ENCODE results near the gene TFEB.
A peak's percentile ranks its signal among the peaks of the same experiment; 100 is the strongest.
"Not testable (repeated sequence)": the region's sequence is repeated elsewhere in the genome, so short reads cannot be mapped to it uniquely, and the experiment has no call there.

The TFEB gene

DNA sequence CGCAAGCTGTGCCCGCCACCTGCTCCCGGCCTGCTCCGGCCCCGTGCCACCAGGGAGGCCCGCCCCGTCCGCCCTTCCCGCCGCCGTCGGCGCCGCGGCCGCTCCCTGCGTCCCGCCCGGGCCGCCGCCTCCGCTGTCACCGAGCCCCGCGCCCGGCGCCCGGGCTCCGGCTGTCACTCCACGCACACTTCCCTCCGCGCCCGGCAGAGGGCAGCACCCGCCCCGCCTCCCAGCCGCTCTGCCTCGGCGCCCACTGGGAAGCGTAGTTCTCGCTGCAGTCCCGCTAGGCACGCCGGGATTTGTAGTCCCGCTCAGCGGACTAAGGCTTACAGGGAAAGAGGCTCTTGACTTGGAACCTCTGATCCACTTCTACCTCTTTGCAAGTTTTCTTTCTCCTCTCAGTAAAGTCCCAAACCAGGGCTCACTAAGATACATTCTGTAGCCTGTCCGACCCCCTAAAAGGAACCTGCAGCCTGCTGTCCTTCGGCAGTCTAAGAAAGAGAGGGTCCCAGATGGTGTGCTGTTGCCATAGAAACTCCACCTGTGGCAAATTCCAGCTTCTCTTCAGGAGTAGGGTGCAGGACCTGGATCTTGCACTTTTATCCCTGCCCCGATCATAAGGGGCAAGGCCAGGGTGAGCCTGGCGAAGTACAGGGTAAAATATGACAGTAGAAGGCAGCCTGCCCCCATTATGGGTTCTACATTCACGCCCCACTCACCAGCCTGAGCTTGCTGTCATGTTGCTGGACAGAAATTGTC lies at the start of gene TFEB:
Gene TFEB, minus strand, starts transcription at position 182 of the 759 bp plus-strand sequence. CDS start 44,395 bp downstream, outside the sequence.
- peak; percentile 85 to 93 for DNase-seq

DNA sequence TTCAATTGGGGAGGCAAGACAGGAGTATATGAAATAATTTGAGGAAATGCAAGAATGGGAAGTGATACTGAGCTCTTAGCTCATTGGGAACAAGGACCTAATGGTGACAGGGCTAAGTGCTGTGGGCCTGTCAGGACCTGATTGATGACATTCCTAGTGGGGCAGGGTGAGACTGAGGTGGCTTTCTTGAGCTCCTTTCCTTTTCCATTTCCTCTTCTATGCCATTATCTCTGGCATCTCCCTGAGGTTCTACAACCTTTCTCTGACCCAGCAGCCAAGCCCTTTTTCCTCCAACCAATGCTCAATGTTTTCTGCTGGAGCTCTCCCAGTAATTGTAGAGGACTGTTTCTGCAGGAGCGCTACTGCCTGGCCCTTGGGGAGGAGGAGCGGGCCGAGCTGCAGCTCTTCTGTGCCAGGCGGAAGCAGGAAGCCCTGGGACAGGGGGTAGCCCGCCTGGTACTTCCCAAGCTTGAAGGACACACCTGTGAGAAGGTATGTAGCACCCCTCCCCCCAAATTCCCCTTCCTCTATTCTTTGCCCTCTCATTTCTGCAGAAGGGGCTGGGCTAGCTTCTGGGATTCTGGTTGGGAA lies 49.3 kb upstream of the TFEB start:
- no peak for DNase-seq

DNA sequence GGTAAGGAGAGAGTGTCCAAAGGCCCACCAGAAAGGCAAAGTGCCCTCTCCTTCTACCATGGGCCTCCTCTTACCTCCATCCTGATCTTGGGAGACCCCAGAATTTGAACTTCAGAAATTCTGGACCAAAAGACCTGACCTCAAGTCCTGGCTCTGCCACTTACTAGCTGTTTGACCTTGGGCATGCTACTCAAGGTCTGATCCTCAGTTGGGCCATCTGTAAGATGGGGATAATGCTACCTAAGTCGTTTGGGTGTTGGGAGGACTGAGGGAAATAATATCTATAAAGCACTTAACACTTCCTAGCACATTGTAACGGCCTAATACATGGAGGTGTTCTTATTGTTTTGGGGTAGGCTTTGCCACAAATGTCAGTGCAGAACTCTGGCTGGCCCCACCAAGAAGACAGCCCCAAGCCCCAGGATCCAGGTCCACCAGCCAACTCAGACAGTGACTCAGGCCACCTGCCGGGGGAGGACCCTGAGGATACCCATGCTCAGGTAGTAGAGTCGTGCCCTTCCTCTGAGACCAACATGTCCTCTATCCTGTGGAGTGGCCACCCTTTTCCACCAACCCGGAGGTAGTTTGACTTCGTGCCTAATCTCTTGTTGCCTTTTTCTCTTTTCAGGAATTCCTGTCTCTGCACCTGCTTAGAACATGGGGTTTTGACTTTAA lies 47.8 kb upstream of the TFEB start:
- no peak for DNase-seq

DNA sequence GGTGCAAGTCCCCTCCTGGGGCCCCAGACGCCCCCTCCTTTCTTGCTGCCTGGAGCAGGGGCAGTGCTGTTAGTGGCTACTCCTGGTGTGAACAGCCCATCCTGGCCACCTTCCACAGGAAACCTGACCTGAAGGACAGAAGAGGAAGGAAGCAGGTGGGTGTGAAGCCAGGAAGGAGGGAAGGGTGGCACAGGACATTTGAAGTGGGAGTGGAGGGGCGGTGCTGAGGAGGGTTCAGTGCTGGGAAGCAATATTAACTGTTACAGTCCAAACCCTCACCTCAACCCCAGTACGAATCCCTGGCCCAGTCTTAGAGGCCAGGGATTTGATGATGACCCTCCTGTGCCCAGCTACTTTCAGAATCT lies 45.9 kb upstream of the TFEB start:
- DNase-seq = no peak

DNA sequence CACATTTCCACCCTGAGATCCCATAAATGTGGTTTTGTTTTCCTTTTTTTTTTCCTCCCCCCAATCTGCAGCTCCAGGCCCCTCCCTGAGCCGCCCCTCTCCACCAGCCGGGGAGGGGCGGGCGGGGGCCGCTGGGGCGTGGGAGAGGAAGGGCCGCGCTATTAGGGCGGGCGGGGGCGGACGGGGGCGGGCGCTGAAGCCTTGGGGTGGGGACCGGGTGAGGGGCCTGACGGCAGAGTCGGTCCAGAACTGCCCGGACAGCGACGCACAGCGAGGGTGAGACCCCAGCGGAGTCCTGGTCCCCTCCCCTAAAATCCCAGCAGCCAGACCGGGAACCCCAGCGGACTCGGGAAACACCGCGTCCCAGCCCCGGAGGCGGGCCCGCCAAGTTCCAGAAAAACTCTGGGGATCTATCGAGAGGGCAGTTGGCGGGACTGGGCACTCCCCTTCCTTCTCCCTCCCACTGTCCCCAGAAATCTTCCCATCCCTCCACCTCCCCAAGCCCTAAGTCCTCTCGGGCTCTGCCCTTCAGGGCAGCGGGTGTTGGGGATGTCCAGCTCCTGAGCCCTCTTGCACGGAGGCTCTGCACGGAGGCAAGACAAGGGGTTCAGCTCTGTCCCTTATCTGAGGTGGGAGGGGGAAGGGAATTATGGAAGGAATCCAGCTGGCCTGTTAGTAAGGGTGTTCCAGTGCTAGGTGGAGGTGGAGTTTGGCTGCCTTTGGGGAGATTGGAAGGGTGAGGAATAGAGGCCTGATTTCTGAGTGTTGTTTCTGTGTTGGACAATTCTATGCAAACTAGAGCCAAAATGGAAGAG lies 45.4 kb upstream of the TFEB start, which contains the start of gene PRICKLE4:
Gene PRICKLE4, plus strand, starts transcription at position 232 of the 815 bp plus-strand sequence. CDS start 2,692 bp downstream, outside the sequence.
- peak; percentile 8 to 12 for DNase-seq

DNA sequence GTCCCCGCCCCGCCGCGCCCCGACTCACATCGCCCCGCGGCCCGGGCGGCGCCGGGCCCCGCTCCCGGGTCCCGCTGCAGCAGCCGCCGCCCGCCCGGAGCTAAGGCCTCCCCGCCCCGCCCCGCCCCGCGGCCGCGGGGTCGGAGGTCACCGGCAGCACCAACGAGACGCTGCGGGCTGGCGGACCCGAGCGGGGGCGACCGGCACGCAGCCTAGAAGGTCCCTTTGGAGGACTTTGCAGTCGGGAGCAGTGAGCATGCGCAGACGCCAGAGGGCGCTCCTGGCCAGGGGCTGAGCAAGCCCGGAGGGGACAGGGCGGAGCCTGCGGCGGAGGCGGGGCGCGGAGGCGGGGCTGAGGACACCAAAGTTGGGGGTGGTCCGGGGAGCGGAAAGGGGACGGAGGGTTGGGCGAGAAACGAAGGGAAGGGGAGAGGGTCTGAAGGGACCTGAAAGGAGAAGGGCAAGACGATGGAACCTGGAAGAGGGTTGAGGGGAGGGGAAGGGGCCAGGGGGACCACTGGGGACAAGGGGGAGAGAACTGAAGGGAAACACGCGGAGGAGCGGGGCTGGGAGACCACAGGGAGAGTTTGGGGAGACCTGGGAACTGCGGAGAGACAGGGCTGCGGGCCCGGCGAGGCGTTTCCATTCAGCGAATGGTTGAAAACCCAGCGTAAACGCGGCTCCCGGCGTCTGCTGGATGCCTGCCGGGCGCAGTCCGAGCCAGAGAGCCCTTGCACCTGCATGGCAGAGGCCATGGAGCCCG lies 44.6 kb upstream of the TFEB start, which contains the start of gene FRS3:
Gene FRS3, minus strand, starts transcription at position 113 of the 763 bp plus-strand sequence. CDS start 2,913 bp downstream, outside the sequence.
- DNase-seq = peak; percentile 94 to 97

DNA sequence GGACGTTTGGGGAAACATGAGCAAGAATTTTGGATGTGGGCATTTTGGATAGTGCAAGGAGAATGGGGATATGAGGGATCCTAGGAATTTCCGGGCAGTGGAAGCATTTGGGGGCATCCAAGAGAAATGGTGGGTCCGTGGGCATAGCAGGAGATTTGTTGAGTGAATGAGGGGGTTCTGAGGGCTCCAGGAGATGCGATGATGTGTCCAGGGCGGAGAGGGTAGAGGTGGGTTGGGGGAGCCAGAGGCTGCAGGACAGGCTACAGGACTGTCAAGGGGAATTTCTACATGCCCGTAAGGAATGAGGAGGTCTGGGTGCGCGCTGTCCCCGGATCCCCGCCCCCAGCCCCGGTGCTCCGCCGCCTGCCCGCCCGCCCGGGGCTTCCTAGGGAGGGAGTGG lies 43.9 kb upstream of the TFEB start:
- DNase-seq = no peak

DNA sequence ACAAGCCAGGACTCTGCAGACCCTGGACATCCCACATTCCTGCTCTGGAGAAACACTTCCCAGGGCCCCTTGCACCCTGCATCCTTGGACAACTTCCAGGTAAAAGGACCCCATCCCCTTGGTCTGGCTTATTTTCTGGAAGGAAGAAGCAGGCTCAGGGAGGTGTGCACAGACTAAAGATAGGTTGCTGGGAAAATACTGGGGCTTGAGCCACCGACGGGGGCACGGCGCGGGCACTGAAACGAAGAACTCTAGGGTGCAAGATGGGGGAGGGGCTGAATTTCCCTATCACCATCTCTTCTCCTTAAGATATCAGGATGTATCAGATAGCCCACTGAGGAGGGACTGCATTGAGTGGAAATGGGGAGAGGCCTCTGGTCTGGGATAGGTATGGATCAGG lies 43.5 kb upstream of the TFEB start:
- no peak for DNase-seq

DNA sequence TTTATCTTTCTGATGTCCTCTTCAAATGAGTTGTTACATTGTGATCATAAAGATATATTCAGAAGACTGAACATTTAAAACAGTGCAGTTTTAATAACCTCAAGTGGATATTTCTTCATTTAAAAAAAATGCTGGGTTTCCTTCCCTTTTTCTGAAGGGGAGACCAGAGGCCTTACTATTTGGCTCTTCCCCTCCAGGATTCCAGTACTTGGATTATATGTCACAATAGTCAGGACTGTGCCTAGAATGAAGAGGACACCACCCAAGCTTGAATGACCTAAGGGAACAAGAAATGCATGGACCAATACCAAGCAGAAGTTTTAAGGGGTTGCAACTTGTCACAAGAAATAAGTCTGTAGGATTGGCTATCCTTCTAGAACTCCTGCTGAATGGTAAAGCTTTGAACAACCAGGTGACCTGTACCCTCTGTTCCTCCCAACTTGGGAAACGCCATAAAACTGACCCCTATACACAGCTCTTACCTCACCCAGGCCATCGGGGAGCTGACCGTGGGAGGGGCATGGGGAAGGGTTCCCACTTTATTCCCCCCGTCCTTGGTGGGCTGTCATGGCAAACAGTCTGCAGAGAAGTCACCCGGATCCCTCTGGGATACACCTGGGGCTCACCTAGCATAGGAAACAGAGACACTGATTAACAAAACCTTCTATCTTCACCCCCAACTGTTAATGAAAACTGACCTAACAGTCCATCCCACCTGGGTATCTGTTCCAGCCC lies 42.3 kb upstream of the TFEB start:
- DNase-seq = peak; percentile 92

DNA sequence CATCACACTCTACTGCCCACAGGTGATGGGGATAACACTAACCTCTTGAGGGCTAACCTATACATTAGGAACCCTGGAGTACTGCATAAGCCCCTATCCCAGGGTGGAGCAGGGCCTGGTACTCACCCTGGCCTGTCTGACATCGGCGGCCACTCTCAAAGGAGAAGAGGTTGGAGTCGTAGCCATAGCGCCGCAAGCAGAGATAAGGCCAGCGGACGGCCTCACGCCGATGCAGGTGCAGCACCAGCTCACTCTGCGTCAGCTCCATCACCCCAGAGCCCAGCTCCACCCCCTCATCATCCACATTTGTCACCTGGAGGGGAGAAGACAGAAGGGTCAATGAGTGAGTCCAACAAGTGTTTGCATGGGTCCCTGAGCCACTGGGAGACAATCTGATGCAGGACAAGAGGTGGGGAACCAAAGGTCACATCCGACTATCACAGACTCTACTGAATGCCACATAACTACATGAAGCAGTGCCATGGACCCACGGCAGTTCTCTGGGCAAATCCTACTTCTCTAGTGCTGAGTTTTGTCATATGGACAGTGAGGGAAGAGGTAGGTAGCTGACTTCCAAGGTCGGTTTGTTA lies 40.0 kb upstream of the TFEB start:
- no peak for DNase-seq

DNA sequence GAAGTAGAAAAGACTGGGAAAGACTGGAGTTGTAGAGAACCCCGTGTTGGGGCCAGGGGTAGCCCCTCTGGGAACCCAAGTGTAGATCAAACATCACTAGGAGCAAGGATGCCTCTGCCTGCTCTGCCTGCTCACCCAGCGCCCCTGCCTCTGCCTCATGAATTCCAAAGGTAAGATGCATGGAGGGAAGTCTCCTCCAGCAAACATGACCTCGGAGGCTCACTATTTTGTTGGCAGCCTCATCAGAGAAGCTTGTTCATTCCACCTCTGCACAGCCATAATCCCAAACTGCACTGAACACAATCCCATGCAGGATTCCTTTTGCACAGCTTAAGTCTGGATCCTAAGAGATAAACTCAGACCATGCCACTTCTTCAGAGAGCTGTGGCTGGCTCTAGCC lies 39.4 kb upstream of the TFEB start:
- DNase-seq = no peak

DNA sequence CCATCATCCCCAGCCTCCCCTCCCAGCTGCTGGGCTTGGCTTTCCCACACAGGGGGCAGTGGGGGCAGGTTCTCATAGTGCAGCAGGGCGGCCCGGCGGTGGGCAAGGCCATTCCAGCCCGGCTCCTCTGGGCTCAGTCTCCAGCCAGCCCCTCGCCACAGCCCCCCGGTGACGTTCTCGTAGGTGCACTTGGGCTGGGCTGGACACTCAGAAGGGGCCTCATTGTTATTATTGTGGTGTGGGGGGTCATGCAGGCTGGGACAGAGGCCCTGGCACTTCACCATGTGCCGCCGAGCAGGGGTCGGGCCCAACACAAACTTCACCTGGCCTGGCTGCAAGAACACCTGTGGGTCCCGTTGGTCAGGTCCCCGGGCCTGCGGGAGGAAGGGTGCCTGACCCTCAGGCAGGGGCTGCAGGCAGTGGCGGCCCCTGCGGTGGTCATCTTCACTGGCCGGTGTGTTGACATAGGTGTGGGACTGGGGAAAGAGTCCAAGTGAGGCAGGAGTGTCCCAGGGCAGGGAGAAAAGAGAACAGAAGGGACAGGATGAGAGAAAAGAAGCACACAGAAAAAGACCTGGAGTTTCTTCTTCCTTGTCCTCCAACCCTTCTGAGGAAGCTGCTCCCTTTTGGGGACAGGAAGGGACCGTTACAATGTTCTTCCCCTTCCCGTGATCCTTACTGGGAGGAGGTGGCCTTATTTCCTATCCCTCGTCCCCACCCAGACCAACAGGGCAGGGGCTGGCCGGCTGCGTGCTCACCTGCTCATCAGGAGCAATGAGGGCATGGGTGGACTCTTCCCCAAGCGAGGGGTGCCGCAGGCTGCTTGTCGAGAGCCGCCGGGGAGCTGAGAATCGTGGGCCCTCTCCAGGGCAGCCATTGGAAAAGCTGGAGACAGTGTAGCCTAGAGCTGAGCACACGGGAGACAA lies 35.9 kb upstream of the TFEB start:
- no peak for DNase-seq

DNA sequence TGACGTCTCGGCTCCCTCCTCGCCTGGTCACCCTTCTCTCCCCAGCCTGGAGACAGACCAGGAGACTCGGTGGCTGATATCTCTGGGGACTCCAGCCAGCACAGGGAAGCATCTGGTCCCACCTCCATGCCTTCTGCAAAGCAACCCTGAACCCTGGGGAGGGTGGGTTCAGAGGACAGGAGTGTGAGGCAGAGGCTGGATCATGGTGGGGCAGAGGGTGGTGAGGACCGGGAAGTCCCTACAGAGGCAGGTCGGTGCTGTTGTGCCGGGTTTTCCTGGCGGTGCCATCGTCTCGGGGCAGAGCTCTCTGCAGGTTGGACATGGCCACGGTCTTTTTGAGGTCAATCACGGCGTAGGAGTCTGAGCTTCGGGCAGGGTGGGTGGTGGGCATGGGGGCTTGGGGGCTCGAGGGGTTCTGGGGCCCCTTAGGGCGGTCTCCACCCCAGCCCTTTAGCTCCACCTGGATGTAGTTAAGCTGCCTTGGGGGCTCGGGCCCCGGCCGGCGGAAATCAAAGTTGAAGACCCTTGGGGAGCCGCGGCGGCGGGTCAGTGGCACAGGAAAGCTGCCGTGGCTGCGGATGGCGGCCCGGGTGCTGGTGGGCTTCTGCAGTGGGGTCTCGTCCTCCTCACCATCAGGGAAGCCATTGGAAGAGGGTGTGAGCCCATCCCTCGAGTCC lies 35.1 kb upstream of the TFEB start:
- no peak for DNase-seq

DNA sequence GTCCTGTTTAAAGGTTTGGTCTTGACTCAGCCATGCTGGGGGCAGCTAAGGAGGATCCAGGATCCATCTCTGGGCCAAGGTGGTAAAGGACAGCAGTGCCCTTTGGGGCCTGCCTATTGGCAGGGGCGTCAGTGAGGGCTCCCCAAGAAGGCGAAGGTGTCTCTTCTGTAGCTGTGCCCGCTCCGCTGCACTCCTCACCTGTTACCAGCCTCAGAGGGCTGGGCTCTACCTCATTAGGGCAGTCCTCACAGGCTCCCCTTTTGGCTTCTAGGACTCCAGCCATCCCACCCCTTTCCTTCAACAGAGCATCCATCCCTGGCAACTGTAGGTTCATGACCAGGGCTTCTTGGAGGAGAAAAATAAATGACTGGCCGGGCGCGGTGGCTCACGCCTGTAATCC lies 34.0 kb upstream of the TFEB start:
- no peak for DNase-seq

DNA sequence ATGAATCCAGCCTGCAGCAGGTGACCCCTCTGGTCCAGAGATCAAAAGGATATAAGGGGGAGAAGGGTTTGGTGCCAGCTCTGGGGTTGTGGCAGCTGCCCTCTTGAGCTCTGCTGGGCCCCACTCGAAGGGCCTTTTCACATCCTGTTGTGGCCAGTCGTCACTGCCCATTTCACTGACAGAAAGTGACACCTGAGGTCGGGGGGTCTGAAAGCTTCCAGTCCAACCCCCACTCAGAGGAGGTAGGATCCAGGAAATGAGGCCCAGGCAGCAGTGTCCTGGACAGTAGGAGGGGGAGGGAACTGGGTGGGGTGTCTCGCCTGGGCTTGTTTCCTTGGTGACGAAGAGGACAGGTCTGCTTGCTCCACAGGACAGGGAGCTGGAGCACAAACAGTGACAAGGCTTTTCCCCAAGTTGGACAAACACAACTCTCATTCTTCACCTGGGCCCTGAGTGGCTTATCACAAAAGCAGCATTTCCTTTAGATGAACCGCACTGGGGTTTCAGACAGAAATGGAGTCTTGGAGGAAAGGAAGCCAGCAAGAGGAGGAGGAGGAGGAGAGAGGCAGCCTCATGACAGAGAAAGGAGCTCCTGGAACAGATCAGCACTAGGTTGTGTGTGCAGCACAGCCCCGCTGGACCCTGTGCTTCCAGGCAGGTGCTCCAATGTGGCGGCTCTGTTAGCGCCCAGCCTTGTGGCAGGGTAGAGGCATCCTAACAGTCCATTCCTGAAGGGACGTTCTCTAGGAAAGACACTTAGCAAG lies 33.3 kb upstream of the TFEB start:
- DNase-seq = no peak

DNA sequence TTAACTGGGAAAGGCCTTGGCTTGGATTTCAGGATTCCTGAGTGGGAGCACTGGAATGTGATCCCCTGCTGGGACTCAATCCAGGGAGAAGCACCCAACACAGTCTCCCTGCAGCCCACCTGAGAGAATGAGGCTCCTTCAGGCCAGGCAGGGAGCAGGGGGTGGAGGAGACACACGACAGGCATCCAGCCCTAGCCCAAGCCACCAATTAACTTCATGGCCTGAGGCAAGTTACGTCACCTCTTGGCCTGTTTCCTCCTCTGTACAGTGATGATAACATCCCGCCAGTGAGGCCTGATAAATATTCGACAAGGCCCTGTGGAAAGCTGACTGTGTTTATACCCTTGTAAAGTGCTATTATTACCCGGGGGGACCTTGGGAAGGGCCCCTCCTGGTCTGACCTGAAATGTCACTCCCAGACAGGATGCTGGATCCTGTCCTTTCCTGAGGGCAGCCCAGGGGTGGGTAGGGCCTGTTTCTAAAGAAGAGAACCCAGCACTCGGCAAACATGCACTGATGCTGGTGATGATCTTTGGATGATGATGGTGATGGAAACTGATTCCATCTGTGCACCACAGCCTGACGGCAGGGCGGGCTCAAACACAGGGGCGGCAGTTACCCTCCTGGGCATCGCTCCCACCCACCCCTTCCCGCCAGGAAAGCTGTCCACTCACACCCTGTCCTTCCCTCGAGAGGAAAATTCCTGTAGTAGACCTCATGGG lies 31.9 kb upstream of the TFEB start:
- DNase-seq = peak; percentile 81 to 83

DNA sequence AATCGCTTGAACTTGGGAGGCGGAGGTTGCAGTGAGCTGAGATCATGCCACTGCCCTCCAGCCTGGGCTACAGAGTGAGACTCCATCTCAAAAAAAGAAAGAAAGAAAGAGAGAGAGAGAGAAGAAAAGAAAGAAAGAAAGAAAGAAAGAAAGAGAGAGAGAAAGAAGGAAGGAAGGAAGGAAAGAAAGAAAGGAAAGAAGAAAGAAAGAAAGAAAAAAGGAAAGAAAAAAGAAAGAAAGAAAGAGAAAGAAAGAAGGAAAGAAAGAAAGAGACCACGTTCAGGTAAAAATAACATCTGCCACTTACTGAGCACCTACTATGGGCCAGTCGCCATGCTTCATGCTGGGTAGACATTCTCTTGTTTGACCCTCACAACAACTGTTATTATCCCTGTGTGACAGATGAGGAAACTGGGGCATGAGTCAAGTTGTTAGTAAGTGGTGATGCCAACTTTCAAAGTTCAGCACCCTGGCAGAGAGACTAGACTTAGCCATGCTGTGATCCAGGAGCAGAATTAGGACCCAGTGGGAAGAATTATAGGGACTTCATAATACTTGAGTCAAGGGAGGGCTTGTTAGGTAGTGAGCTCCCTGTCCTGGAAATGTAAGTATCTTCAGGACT lies 30.7 kb upstream of the TFEB start:
- not testable (repeated sequence) for DNase-seq

All from AML-193 (cell line).